ENCODE data around the gene RPL11.

GRCh38 chr1:23694371-23694770 is 2.8 kb downstream of the RPL11 start:
- no peak for TF ChIP-seq CBX3 (IDR thresholded peaks at IDR 0.05; ENCODE audit: borderline replicate concordance, low read depth)
- TF ChIP-seq EP300 (IDR thresholded peaks at IDR 0.05; ENCODE audit: borderline replicate concordance in 1 of 2, control insufficient read depth in 1 of 2, low read depth in 2 of 2, low read length in 2 of 2), result no peak
- TF ChIP-seq RELA (IDR thresholded peaks at IDR 0.05; ENCODE audit: borderline replicate concordance, partially characterized antibody), result no peak
- TF ChIP-seq FOXM1 (IDR thresholded peaks at IDR 0.05; ENCODE audit: low read depth, low read length), result no peak
- TF ChIP-seq USF1 (IDR thresholded peaks at IDR 0.05; ENCODE audit: borderline replicate concordance, extremely low read length, insufficient read depth, low read depth, low read length), result no peak
- TF ChIP-seq RCOR1 (conservative IDR thresholded peaks at IDR 0.05; ENCODE audit: low read depth, low read length), result no peak
- no peak for TF ChIP-seq REST (IDR thresholded peaks at IDR 0.05; ENCODE audit: low read depth, low read length)
- no peak for TF ChIP-seq FOS (IDR thresholded peaks at IDR 0.05; ENCODE audit: borderline replicate concordance, extremely low read depth, insufficient read length)
- TF ChIP-seq ZZZ3 (IDR thresholded peaks at IDR 0.05; ENCODE audit: control insufficient read depth, insufficient read length, low read depth), result no peak
- no peak for TF ChIP-seq CREM (IDR thresholded peaks at IDR 0.05; ENCODE audit: low read depth)

All from GM12878 (cell line).